Measurements from ENCODE around the gene CXCL17.

Gene CXCL17

GRCh38 chr19:42424712-42425131, 18.0 kb downstream of the CXCL17 start:
- no peak for DNase-seq (ENCODE audit: low spot score)
- no peak for FAIRE-seq

GRCh38 chr19:42424345-42424707, 18.4 kb downstream of the CXCL17 start:
- FAIRE-seq, result no peak
- no peak for DNase-seq (ENCODE audit: low spot score)

DNA sequence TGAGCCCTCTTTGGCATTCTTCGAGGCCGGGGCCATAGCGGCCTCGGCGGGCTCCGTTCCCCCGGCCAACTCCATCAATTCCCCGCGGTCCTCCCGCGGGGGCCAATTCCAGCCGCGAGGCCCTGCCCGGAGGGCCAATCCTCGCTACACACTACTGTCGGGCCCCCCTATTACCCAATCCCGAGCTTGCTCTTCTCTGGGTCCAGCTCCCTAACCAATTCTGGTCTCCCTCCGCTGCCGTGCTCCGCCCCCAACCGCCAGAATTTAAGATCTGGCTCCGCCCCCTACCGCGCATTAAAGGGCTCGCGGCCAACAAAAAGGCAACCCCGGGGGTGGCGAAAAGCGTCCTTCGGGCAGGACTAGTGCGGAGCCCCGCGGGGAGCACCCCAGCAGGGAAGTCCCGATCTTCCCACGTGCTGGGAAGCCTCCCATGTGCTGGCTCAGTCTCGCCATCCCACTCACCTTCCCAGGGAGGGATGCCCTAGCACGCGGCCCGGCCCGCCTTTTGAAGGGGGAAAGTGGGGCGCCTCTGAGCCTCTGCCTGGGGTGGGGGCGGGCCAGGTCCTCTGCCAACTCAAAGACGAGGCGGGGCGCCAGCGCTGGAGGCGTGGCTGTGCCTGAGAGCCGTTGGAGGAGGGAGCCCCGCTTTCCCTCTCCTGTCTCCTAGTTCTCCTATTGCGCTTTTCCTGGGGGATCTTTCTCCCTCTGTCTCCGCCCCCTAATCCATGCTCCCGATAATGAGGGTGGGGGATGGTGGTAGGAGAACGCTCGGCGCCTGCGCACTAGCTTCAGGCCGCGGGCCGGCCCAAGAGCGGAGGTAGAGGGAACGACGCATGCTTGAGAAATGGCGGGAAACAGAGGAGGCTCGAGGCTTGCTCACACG, 19.0 kb downstream of the CXCL17 start:
- FAIRE-seq (no peak), DNase-seq (ENCODE audit: low spot score) (peak; percentile 95)

- DNase-seq (ENCODE audit: low spot score), result peak; percentile 47
- no peak for FAIRE-seq
These were observed 19.8 kb downstream of the CXCL17 start for GRCh38 chr19:42422901-42423461.

- DNase-seq (ENCODE audit: low spot score), result no peak
- FAIRE-seq, result no peak
These were observed 20.4 kb downstream of the CXCL17 start for GRCh38 chr19:42422092-42422900.

DNA sequence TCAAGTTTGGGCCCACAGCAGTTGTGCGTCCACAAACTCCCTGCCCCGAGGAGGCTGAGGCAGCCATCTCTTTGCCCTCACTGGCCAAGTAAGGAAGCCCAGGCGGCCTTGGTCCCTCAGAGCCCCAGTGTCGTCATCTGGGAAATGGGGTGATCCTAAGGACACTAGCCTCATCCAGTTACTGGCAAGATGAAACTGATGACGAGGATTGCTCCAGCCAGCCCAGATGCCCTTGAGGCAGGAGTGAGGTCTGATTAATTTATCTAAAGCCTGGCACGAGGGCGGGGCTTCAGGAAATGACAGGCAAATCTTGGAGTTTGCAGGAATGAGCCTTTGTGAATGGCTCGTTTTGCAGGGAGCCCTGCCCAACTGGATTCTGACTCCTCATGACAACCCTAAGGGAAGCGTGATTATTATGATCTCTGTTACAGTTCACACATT, 21.1 kb downstream of the CXCL17 start:
- FAIRE-seq (no peak), DNase-seq (ENCODE audit: low spot score) (no peak)

DNA sequence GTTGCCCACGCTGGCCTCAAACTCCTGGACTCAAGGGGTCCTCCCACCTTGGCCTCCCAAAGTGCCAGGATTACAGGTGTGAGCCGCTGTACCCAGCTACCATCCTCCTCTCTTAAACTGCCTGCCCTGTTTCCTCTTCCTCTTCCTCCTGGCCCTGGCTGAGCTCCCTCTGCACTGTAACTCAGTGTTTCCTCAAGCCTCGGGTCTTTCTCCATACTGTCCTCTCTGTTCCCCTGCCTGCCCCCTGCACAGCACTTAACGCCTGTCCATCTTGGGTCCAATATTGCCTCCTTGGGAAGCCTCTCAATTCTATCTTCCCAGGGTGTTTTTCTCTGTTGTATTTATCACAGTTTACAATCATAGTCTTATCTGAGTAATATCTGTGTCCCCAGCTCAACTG, 21.6 kb downstream of the CXCL17 start:
- DNase-seq (ENCODE audit: low spot score) (no peak), FAIRE-seq (no peak)

- DNase-seq (ENCODE audit: low spot score) (peak; percentile 74), FAIRE-seq (no peak)
These were observed 22.6 kb downstream of the CXCL17 start for GRCh38 chr19:42420055-42420544.

DNA sequence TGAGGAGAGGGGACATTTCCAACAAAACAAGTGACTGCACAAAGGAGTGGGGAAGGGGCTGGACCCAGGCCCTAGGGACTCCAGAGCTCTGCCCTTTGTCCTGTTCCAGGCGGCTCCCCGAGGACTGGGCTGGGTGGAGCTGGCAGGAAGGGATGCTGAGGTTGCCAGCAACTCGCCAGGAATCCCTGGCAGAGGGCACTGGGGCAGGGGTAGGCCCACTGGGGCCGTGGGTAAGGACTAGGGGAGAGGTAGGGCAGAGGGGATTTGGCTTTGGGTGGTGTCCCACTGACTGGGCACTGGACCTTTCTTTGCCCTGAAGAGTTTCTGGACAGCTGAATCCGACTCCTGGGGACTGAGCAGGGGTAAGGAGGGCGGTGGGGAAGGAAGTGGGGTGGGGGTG, 23.4 kb downstream of the CXCL17 start:
- DNase-seq (ENCODE audit: low spot score), result no peak
- FAIRE-seq, result no peak

- DNase-seq (ENCODE audit: low spot score) (no peak), FAIRE-seq (no peak)
These were observed 30.1 kb downstream of the CXCL17 start for GRCh38 chr19:42412661-42413076.

DNA sequence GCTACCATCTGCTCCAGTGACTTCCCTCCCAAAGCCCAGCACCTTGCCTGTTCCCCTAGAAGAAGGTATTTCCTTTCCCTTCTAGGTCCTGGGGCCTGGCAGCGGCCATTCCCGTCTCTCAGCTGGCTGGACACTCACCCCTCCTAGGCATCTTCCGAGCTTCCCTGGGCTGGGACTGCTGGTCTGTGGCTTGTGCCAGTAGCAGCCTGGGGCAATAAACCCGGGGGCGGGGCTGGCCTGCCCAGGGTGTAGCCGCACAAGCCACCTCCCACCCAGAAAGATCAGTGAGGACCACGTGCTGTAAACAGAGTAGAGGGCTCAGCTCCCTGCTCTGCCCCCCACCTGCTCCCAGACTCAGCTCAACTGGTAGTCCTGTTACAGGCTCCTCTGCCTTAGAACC, 30.5 kb downstream of the CXCL17 start:
- DNase-seq (ENCODE audit: low spot score) (no peak), FAIRE-seq (no peak)

DNA sequence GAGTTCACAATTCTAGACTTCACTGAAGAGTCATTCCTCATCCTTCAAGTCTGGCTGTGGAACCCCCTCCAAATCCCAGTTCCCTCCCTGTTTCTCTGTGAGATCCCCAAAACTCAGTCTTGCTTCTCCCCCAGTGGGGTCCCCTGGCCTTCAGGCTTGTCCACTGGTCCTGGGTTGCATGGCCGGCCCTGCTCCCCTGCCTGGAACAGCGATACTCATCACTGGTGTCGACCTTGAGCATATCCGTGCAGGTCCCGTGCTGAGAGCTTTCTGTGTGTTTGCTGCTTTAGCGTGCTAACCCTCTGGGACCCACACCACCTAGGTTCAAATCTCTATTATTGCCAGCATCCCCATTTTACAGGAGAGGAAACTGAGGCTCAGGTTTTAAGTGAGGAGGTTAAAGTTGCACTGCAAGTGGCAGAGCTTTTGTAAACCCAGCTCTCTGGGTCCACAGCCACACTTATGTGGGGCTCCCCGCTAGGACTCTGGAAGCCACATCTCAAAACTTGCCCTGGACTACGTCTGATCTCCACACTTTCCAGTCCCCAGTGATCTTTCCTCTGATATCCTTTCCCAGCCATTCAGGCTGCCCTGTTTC, 31.1 kb downstream of the CXCL17 start:
- DNase-seq (ENCODE audit: low spot score) (no peak), FAIRE-seq (no peak)

DNA sequence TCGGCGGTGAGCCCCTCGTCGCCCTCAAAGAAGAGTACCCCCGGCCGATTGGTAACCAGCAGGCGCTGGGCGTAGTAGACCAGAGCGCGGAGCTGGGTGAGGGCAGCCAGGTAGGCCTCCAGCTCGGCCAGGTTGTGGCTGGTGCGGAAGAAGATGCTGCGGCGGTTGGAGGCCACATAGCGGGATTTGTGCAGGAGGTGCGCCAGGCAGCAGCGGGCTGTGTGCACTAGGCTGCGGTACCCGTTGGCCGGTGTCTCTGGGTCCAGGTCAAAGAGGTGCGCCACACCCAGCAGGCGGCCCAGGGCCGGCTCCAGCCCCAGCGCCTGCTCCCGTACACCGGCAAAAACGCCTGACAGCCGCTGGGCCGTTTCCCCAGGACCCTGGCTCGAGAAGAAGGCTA, 32.4 kb downstream of the CXCL17 start:
- FAIRE-seq, result no peak
- no peak for DNase-seq (ENCODE audit: low spot score)

GRCh38 chr19:42409477-42409876, 33.3 kb downstream of the CXCL17 start:
- no peak for FAIRE-seq
- DNase-seq (ENCODE audit: low spot score), result no peak

DNA sequence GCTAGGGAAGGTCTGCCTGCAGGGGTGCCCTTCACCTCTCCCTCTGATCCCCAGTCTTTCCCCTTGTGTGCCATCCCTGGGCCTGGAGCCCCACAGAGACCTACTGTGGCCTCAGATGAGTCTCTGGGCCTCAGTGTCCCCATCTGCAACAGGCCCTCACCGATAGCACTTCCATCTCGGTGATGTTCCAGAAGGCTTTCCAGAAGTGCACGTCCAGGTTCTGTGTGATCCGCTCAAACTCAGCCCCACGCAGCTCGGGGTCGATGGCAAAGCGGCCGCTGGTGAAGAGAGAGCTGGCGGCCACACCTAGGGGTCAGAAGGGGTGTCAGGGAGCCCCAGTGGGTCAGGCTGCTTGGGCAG, 35.0 kb downstream of the CXCL17 start:
- DNase-seq (ENCODE audit: low spot score) (no peak), FAIRE-seq (no peak)

DNA sequence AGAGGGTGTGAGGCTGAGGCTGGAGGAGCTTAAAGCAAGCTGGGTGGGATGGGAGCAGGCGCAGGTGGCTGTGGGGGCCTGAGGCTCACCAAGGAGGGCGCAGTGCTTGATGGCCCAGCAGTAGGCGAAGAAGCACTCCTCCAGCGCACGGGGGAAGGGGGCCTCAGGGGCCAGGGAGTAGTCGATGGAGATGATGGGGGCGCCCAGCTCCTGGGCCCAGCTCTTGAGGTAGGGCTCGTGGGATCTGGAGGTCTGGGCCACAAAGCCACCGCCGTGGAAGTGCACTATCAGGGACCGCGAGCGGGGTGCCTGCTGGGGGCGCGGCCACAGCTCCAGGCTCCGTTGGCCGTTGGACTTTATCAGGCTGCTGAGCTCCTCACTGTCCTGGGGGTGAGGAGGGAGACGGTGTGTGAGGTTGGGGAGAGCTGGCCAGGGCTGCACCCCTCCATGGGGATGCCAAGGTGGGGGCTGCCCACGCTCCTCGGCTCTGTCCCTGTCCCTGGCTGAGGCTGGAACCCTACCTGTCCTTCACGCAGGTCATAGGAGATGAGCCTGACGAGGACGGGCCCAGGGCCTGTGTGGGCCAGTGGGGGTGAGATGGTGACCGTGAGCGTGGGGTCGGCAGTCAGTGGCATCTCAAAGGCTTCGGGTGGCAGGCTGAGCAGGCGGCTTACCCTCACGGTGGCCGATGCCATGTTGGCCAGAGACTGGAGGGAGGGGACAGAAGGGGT, 35.5 kb downstream of the CXCL17 start:
- no peak for FAIRE-seq
- DNase-seq (ENCODE audit: low spot score), result no peak

DNA sequence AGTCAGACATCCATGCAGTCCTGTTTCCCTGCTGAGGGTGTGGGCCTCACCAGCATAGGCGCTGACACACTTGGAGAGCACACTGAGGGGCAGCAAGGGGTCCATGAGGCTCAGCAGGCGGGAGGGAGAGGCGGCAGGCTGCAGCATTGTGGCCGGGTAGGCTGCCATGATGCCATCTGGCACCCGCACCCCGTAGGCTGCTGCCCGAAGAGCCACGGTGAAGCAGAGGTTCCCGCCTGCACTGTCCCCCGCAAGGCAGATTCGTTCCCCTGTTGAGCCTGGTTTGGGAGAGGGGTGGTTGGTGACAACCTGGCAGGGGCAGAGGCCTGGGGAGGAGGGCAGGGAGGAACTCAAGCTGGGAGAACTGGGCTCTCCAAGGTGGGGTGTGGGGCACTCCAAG, 36.6 kb downstream of the CXCL17 start:
- FAIRE-seq (peak; percentile 17), DNase-seq (ENCODE audit: low spot score) (no peak)

GRCh38 chr19:42403586-42403985, 39.2 kb downstream of the CXCL17 start:
- FAIRE-seq (no peak), DNase-seq (ENCODE audit: low spot score) (no peak)

GRCh38 chr19:42402376-42403116, 40.2 kb downstream of the CXCL17 start:
- no peak for DNase-seq (ENCODE audit: low spot score)
- FAIRE-seq, result no peak
